Caco-2 (cell line): ENCODE results near the gene LILRB3. TPM values are rescaled to one million over a fixed set of nuclear protein-coding genes. Genes with fewer than 3 reads are reported as not detected.
"Not testable (repeated sequence)": the region's sequence is repeated elsewhere in the genome, so short reads cannot be mapped to it uniquely, and the experiment has no call there.

Experiments used
- Bru-seq: library from RNA; stranded (reverse); fragments of 400-500 nt; gene quantifications from one replicate; lab custom pipeline; 2021; lab: Mats Ljungman, UMichigan
- BruChase-seq, 2 experiments: library from RNA; stranded (reverse); fragments of 400-500 nt; gene quantifications; one replicate each; lab custom pipeline; 2021; lab: Mats Ljungman, UMichigan
- BruUV-seq: library from RNA; stranded (reverse); fragments of 400-500 nt; replicated peaks from 2 replicates; lab custom pipeline; 2021; lab: Mats Ljungman, UMichigan
- CTCF ChIA-PET: fragments of 300-600 bp; sonication (Branson Sonifier 250); formaldehyde crosslinking; loops from one replicate; lab custom pipeline; 2022; ENCODE audit warnings: antibody characterized with exemption; lab: Charles Lee
- POLR2A ChIA-PET: fragments of 300-600 bp; sonication (Branson Sonifier 250); formaldehyde crosslinking; loops from one replicate; lab custom pipeline; 2022; ENCODE audit warnings: antibody characterized with exemption; lab: Charles Lee
- DNase-seq, 2 experiments: peaks; one replicate each; pipeline versions ENCODE4 v3.0.0 to v3.0.0-alpha.2; 2020 to 2022
- H3K27me3 ChIP-seq: replicated peaks from 2 replicates; pipeline ENCODE4 v1.6.0; 2011; ENCODE audit warnings: low read length; ENCODE audit not compliant: control insufficient read depth, insufficient read depth
- H3K36me3 ChIP-seq: 2 replicates; pipeline ENCODE4 v1.5.1; 2011; ENCODE audit warnings: low read length; ENCODE audit not compliant: control insufficient read depth, insufficient read depth
- H3K4me1 ChIP-seq: fragments of 250-450 bp; sonication (Bioruptor Pico); 2 replicates; pipeline ENCODE4 v1.5.1; 2020; ENCODE audit warnings: mild to moderate bottlenecking
- H3K4me3 ChIP-seq: 2 replicates; pipeline ENCODE4 v1.5.1; 2011; ENCODE audit warnings: low read depth, mild to moderate bottlenecking, control low read depth, low read length
- H3K9me3 ChIP-seq: fragments of 250-450 bp; sonication (Bioruptor Pico); 2 replicates; pipeline ENCODE4 v1.5.1; 2020; ENCODE audit warnings: mild to moderate bottlenecking, moderate library complexity
- H3K27ac Mint-ChIP-seq: one replicate; pipeline ENCODE4 v1.8.0; 2022; ENCODE audit warnings: mixed read lengths; ENCODE audit not compliant: unreplicated experiment
- H3K27me3 Mint-ChIP-seq: one replicate; pipeline ENCODE4 v1.8.0; 2022; ENCODE audit warnings: mixed read lengths; ENCODE audit not compliant: insufficient read depth, unreplicated experiment
- H3K36me3 Mint-ChIP-seq: one replicate; pipeline ENCODE4 v1.8.0; 2022; ENCODE audit warnings: mild to moderate bottlenecking, mixed read lengths; ENCODE audit not compliant: insufficient read depth, unreplicated experiment
- H3K4me1 Mint-ChIP-seq: one replicate; pipeline ENCODE4 v1.8.0; 2022; ENCODE audit warnings: low read depth, mixed read lengths; ENCODE audit not compliant: unreplicated experiment
- H3K4me3 Mint-ChIP-seq: one replicate; pipeline ENCODE4 v1.8.0; 2022; ENCODE audit warnings: mild to moderate bottlenecking, moderate library complexity, mixed read lengths; ENCODE audit not compliant: unreplicated experiment
- H3K9me3 Mint-ChIP-seq: one replicate; pipeline ENCODE4 v1.8.0; 2022; ENCODE audit warnings: mixed read lengths; ENCODE audit not compliant: unreplicated experiment
- CTCF ChIP-seq, 2 experiments: fragments of 200-600 bp in 1 of 2; IDR thresholded peaks; 1 replicate in 1 of 2; 2 replicates in 1 of 2; pipeline versions ENCODE4 v1.5.1 to v1.8.0; 2011 to 2022; ENCODE audit warnings: antibody characterized with exemption in 1 of 2, control low read depth in 1 of 2, inconsistent platforms in 1 of 2, low read depth in 1 of 2, low read length in 1 of 2, mild to moderate bottlenecking in 1 of 2, moderate library complexity in 1 of 2; ENCODE audit not compliant: insufficient read depth in 1 of 2, severe bottlenecking in 1 of 2, unreplicated experiment in 1 of 2
- intact Hi-C: fragments of 100-400 bp; cut with micrococcal nuclease; formaldehyde crosslinking; loops from one replicate; pipeline ENCODE4 v1.10.0; 2022; ENCODE audit not compliant: unreplicated experiment
- long read RNA-seq: library from polyadenylated mRNA; stranded (forward); transcript quantifications from one replicate; pipeline ENCODE4 v2.0.0, GENCODE V29; 2022
- total RNA-seq: library from RNA; stranded (reverse); gene quantifications from 2 replicates; pipeline ENCODE4 v1.2.3, GENCODE V29; 2022

LILRB3 gene
- total RNA-seq (not detected in 2 replicates), Bru-seq, nascent RNA (not detected), BruChase-seq, experiment 1, labeled RNA remaining after a 2-hour chase (not detected), BruChase-seq, experiment 2, labeled RNA remaining after a 6-hour chase (not detected)
- long read RNA-seq, partial matches to known transcripts, result 0 of 1 reads
- long read RNA-seq, other reads (novel, unspliced or antisense), result 1 of 1 reads

DNA sequence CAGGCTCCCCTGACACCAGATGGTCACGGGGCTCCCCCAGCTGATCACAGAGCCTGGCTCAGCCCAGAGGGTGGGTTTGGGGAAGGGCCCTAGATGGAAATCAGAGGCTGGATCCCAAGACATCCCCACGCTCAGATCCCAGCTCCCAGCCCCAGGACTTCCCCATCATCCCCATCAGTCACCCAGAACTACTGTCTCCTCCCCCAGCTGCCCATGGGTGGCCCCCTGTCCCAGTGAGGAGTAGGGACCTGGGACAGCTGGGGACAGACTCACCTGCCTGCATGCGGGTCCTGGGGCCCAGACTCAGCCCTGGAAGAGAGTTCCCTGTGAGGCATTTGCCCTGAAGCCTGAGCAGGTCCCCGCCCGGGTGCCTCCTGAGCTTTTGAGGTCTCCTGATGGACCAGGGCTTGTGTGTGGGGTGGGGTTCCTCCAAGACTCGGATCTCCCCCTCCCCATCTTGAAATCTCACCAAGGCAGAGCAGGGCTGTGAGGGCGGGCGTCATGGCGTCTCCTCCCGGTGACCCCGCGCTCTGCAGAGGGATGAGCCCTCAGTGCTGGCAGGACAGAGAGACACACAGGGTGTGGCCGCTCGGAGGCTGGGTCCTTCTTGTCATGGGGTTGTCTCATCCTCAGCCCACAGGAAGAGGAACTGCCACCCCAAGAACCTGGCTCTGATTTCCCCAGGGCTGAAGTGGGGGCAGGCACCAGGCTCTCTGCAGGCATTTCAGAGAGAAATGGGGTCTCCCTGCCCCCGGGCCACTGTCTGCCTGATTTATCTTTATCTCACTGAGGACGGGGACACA is at the start of gene LILRB3:
Gene LILRB3, minus strand, starts transcription at position 534 of the 803 bp plus-strand sequence. Its CDS starts 31 bp downstream, at position 503.
- H3K27me3 Mint-ChIP-seq, H3K4me1 ChIP-seq, POLR2A ChIA-PET, H3K36me3 ChIP-seq, BruUV-seq, H3K9me3 Mint-ChIP-seq, H3K9me3 ChIP-seq, H3K4me3 ChIP-seq, intact Hi-C loops, H3K4me1 Mint-ChIP-seq, H3K27me3 ChIP-seq, H3K4me3 Mint-ChIP-seq, H3K27ac Mint-ChIP-seq: not testable (repeated sequence)
- peak in 1 of 2 experiments; percentile 48 for DNase-seq
- CTCF ChIA-PET, result interaction anchor here (1.0 kb wide), 1 partner anchor 85 kb away, joined by 3 read pairs; the partner anchor contains the start of gene CNOT3
- H3K36me3 Mint-ChIP-seq, result peaks cover 21% of the 10 kb centered on the region

DNA sequence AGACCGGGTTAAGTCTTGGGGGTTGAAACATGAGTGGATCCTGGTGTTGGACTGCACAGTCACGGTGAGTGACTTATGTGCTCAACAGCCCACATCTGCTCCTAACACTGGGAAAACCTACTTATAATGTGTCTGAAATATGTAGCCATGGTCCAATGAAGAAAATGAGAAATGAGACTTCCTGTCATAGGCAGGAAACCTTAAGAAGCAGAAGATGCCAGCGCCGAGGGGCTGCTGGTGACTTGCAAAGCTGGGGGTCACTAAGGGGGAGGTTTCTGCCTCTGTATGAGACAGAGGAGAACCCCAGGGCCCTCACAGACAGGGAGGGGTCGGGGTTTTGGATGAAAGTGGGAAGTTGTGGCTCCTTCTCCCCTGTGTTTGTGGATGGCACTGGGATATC is 49.4 kb upstream of the LILRB3 start:
- H3K4me1 ChIP-seq, H3K36me3 ChIP-seq, H3K27me3 ChIP-seq, H3K4me3 Mint-ChIP-seq, intact Hi-C loops, H3K9me3 Mint-ChIP-seq, BruUV-seq, POLR2A ChIA-PET, H3K9me3 ChIP-seq, H3K36me3 Mint-ChIP-seq, H3K27ac Mint-ChIP-seq, H3K4me1 Mint-ChIP-seq, H3K4me3 ChIP-seq, CTCF ChIA-PET, DNase-seq: not testable (repeated sequence)
- peaks cover 32% of the 10 kb centered on the region for H3K27me3 Mint-ChIP-seq

GRCh38 chr19:54271587-54271986 is 48.8 kb upstream of the LILRB3 start:
- H3K9me3 ChIP-seq, H3K4me3 Mint-ChIP-seq, intact Hi-C loops, DNase-seq, H3K36me3 Mint-ChIP-seq, H3K36me3 ChIP-seq, BruUV-seq, CTCF ChIA-PET, POLR2A ChIA-PET, H3K4me1 ChIP-seq, H3K4me1 Mint-ChIP-seq, H3K27ac Mint-ChIP-seq, H3K27me3 ChIP-seq, H3K4me3 ChIP-seq, H3K9me3 Mint-ChIP-seq: not testable (repeated sequence)
- H3K27me3 Mint-ChIP-seq, result peaks cover 32% of the 10 kb centered on the region

DNA sequence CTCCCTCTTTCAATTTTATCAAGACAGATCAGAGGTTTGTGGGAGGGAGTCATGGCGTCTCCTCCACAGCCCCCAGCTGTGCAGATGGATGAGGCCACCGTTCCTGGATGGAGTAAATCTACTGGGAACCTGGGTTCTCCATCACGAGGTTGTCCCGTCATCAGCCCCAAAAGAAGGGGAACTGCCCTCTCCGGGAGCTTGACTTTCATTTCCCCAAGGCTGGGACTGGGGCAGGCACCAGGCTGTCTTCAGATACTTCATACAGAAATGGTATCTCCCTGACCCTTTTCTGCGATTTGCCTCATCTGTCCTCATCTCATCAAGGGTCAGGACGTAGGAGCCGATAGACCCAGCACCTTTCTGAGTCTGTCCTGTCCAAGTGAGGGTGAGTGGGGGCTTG is 48.3 kb upstream of the LILRB3 start:
- H3K4me3 Mint-ChIP-seq, result no peak overlapping the region
- Histone ChIP-seq H3K9me3 (no peaks in the 10 kb centered on the region), H3K27me3 (no peaks in the 10 kb centered on the region; the same call in 1 of the 2 replicates), H3K4me3 (no peak overlapping the region), H3K4me1 (no peaks in the 10 kb centered on the region), H3K36me3 (no peaks in the 10 kb centered on the region)
- intact Hi-C loops, result no loop called here
- BruUV-seq, result no TSS peak
- no peaks in the 10 kb centered on the region for H3K4me1 Mint-ChIP-seq
- no peak for DNase-seq
- POLR2A ChIA-PET, result no interaction called here
- H3K9me3 Mint-ChIP-seq, result no peaks in the 10 kb centered on the region
- H3K36me3 Mint-ChIP-seq, result no peaks in the 10 kb centered on the region
- H3K27me3 Mint-ChIP-seq, result peaks cover 30% of the 10 kb centered on the region
- no peak overlapping the region for H3K27ac Mint-ChIP-seq
- no peak for TF ChIP-seq CTCF (IDR thresholded peaks at IDR 0.05; ENCODE audit: insufficient read depth in 1 of 2, low read depth in 1 of 2, low read length in 1 of 2, severe bottlenecking in 1 of 2, unreplicated experiment in 1 of 2)
- CTCF ChIA-PET, result no interaction called here
